GM21447 (cell line): ENCODE results near the gene CLASP2.

Experiments
- ATAC-seq: cut with Tn5 transposase; IDR thresholded peaks from one replicate; pipeline ENCODE4 v1.9.1; 2021; ENCODE audit not compliant: unreplicated experiment

CLASP2 gene

DNA sequence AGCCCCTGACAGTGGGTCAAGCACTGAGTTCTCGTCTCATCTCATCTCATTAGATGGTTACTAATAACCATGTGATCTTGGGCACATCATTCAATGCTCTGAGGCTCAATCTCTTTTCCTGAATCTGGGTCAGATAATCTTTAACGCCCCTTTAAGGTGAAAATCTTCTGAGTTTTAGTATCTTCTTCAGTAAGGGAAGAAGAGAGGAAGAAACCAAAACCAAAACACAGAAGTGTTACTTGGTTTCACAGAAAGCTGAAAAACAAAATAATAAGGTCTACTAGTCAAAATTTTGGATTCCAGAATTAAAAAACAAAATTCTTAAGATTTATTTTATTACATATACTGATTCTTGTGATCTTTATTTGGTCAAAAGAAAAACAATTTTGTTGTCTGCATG lies 78.2 kb downstream of the CLASP2 start:
- no peak for ATAC-seq

DNA sequence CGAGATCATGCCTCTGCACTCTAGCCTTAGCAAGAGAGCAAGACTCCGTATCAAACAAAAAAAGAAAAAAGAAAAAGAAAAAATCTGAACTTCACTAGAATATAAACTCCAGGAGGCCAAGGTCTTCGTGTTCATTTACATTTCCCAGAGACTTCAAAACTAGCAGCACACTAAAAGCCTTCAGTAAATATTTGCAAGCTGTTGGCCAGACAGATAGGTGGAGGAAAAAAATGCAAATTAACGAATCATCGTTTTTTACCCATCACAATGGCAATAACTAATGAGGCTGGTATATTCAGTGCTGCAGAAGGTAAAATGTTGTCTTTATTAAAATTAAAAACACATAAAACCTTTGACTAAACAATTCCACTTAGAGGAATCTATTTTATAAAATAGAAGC lies 80.6 kb downstream of the CLASP2 start:
- no peak for ATAC-seq

DNA sequence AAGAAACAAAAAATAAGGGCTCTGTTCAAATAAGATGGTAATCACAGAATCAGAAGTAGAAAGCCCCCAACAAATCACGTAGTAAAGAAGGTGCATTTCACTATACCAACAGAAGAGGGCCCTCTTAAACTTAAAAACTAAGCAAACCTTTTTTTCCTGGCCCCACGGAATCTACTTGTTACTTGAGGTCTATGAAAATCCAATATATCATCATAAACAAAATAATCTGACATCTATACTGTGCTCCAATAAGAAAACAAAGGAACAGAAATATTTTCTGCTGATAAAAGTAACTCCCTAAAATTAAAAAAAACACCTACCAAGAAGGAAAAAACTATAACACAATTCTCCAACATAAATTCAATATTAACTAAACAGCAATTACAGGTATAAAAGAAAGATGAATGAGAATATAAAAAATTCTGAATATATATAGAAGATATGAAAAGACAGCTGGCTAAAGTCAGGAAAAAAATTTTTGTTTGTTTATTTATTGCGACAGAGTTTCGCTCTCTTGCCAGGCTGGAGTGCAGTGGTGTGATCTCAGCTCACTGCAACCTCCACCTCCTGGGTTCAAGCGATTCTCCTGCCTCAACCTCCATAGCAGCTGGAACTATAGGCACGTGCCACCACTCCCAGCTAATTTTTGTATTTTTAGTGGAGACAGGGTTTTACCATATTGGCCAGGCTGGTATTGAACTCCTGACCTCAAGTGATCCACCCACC lies 81.8 kb downstream of the CLASP2 start:
- no peak for ATAC-seq

DNA sequence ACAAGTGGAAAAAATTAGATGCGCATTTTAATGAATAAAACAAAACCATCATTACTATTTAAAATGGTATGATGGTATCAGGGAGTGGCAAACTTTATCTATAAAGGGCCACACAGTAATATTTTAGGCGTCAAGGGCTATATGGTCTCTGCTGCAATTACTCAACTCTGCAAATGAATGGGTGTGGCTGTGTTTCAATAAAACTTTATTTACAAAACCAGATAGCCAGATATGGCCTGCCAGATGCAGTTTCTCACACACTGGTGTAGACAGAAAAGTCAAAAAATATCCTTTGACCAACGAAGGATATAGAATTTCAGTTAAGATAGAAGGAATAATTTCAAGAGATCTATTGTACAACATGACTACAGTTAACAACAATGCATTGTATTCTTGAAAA lies 83.8 kb downstream of the CLASP2 start:
- no peak for ATAC-seq

DNA sequence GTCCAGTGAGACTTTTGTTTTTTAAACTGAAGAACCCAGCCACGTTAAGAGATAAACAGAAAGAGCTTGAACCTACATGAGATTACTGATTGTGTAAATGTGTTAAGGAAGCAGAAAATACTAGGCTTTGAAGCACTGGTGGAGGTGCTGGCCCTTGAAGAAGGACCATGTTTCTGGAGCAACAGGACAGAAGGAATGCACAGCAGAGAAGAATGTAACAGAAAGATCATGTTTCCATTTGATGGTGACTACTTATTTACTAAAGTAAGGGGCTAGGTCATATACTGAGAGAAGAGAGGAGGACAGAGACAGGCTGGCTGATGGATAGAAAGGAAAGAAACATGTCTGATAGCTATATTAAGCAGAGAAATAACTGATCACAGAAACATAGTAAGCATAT lies 88.8 kb downstream of the CLASP2 start:
- no peak for ATAC-seq

DNA sequence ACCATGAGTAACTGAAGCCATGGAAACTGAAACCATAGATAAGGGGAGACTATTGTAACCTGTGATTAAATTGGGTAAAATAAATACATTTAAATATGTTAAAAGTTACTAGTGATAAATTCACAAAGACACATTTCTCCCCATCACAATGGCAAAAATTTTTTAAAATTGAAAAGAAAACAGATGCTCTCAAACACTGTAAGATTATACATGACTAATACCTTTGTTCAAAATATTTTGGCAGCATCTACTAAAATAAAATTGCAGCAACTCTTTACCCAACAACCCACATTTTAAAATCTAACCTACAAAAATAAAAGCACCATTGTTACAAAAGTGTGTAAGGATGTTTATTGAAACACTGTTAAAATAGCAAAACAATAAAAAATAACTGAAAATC lies 93.3 kb downstream of the CLASP2 start:
- ATAC-seq = no peak

DNA sequence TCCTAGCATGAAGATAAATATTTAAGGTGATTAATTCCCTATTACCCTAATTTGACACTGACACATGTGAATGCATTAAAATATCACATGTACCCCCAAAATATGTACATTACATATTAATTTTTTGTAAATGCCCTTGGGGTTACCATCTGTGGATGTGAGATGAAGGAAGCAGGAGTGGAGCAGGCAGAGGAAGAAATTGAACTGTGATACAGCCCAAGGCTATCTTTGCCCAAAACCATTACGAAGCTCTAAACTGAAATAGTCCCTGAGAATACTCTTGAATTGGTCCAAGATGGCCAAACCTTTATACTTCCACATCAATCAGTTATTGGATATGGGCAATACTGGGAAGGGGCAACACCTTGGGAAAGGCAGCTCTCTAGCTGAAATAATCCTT lies 105.0 kb downstream of the CLASP2 start:
- no peak for ATAC-seq

DNA sequence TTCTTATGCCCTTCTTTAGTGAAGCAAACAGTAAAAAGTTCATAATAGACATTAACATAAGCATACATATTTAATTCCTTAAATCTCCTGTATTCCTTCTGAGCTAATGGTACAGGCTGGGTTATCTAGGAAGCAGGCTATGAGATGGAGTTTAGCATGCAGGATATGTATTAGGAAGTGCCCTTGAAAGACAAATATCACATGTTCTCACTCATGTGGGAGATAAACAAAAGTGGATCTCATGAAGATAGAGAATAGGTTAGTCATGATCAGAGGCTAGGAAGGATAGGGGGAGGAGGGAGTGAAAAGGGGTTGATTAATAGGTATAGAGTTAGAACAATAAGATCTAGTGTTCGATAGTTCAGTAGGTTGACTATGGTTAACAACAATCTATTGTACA lies 105.4 kb downstream of the CLASP2 start:
- no peak for ATAC-seq

DNA sequence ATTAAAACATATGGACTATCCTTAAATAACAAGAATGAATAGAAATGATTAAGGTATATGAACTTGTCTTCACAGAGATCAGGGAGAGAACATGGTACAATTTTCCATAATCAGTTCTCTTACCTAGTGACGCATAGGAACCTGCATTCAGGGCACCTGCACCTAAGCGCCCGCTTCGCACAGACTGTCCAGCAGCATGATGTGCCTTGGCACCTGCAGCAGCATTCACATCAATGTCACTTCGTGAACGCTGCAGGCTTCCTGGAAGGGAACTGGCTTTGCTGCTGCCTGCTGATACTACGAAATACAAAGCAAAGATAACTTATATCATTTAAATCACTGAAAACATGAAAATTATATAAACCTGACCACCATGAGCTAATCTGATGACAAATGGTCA lies 115.2 kb downstream of the CLASP2 start:
- no peak for ATAC-seq

DNA sequence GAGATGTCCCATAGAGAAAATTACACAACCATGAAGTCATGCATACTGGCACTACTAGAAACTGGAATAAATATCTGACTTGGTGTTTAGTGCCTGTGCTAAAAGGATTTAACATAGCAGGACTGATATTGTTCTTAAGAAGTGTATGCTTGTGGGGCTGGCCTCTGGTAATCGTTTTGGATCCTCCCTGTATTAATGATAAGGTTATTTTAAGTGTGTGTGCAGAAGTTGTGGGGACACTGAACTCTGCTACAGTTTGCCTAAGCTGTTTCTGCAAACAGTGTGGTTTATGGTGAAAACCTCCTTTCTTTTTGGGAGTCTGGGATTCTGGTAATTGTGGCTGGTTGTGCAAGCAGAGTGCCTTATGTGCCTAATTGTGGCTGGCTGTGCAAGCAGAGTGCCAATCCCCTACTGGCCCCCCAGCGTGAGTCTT lies 120.8 kb downstream of the CLASP2 start:
- no peak for ATAC-seq

DNA sequence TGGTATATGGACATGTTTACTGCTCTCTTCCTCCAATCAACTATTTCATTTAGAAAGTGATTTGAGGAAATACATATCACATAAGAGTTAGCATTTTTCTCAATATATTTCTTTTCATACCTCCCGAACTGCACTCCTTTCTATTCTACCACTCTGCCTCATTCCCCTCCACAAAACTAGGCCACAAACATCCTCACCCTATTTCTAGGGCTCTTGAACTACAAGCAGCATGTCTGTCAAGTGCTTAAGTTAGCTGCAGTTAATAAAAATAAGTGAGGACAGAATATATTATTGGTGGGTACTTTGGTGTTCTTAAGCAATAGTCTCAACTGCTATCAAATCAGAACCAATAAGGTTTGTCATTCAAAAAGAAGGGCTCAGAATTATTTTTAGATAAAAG lies 125.1 kb downstream of the CLASP2 start:
- no peak for ATAC-seq

DNA sequence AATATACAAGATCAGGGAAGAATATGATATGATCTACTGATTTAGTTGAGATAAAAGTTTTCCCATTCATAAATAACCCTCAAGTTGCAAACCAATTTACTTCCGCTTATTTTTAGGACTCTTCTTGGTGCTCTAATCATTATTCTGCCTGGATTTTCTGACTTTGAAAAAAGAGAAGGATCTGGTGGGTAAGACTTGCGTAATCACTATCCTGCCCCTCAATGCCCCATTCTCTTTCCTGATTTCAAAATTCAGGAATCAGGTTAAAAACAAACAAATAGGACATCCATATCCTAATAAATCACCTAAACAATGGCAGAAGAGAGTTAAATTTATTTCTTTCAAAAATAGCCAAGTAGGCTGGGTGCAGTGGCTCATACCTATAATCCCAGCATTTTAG lies 127.5 kb downstream of the CLASP2 start:
- no peak for ATAC-seq

DNA sequence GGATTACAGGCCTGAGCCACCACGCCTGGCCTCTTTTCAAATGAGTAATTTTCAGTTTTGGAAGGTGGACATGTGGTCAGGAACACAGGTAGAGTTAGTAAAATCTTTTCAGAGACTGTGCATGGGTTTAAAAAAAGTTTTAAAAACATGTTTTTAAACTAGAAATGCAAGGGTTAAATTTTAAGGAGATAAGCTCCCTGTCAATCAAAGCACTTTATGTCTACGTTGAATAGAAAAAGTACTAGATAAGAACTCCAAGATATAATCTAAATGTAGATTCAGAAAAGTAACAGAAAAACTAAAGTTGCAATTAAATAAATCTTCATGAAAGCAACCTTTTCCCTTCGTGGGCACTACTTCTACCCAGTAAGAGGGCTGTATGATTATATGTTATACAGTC lies 131.7 kb downstream of the CLASP2 start:
- ATAC-seq = no peak

DNA sequence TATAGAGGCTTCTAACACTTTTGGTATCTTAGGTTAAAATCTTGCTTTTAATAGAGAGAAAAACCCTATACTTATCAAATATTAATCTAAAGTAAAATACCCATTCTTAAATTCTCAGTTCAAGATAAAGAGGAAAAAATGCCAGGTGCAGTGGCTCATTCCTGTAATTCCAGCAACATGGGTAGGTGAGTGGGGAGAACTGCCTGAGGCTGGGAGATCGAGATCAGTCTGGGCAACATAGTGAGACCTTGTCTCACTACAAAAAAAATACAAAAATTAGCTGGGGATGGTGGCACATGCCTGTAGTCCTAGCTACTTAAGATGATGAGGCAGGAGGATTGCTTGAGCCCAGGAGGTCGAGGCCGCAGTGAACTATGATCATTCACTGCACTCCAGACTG lies 135.8 kb downstream of the CLASP2 start:
- no peak for ATAC-seq

DNA sequence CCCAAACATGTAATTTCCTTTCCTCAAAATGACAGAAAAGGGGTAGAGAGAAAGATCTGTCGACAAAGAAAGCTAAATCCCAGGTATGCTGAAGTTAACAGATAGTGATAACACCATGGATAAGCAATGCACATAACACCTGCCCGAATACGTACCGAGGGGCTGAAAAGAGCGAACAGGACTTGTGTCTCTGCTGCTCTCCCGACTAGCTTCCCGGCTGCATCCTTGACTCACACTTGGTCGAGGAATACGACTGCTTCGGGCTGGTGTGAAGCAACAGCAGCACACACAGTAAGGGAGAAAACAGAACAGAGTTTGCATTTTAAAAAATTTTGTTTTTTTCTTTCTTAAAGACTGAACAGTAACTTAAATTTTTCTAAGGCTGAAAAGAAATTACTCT lies 136.4 kb downstream of the CLASP2 start:
- ATAC-seq = no peak

DNA sequence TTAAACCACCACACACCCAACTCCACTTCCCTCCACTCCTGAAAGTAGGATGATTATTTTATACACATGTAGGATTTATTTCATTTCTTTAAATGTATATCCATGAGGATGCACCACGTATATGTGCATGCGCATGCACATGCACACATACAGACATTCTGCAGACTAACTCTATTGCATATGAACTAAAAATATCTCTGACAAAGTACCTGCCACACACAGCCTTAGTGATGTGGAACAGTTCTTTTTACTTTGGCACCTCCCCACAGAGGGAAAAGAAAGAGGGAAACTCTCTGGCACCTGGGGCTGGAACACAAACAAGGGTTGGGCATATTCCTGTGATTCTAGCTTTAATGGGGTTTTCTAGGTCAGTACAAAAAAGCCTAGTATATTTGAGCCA lies 138.2 kb downstream of the CLASP2 start:
- ATAC-seq = no peak

DNA sequence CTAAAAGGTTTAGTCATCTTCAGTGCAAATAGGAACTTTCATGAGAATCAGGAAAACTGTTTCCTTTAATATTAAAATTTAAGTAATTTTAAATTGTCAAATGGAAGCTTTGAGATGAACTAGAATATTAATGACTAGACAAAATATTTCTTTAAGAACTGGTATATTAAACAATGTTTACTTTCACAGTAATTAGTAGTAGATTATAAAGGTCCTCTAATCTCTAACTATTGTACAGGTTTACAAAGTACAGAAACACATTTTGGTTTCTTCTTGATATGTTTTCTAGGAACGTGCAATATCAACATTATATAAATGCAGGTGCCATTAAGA lies 138.9 kb downstream of the CLASP2 start:
- no peak for ATAC-seq

DNA sequence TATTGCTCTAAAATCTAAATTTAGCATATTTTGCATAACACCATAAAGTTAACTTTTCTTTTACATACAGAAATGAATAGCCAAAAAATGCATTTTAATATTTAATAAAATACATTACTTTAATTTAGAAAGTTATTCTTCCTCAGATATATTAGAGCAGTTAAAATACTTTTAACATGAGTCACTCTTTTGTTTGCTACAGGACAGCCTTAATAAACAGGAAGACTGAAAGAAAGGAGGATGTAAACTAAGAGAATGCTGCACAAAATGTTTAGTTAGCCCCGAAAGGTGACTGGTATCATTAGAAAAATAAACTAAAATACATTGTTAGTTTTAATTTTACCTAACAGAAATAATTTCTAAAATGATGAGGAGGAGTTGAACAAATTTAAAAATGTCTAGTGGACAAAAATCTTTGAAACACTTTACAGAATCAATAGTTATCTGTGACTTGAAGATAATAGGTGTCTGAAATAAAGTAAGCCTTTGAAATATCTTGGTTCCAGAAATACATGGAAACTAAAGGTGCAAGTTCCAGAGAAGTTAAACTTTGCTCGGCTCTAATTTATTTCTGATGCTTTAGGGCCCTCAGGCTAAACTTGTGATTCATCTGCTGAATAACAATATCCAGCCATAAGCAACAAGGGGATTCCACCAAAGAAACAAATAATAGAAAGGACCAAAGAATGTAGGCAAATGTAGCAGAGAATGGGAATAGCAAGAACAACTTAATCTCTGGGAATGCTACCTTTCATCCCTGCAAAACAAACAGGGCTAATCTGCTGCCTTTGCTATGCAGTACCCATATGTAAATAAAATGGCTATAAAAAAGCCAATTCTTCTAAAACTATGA lies 139.5 kb downstream of the CLASP2 start:
- ATAC-seq = no peak

DNA sequence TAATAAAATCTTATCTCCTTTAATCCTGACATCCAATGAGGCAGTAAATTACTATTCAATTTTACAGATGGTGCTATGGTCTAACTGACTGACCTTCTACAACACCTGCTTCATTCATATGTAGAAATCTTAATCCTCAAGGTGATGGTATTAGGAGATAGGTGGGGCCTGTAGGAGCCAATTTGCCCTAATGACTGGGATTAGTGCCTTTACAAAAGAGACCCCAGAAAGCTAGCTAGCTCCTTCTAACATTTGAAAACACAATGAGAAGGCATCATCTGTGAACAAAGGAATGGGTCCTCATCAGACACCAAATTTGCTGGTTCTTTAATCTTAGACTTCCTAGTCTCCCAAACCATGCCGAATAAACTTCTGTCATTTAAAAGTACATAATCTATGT lies 140.5 kb downstream of the CLASP2 start:
- no peak for ATAC-seq

DNA sequence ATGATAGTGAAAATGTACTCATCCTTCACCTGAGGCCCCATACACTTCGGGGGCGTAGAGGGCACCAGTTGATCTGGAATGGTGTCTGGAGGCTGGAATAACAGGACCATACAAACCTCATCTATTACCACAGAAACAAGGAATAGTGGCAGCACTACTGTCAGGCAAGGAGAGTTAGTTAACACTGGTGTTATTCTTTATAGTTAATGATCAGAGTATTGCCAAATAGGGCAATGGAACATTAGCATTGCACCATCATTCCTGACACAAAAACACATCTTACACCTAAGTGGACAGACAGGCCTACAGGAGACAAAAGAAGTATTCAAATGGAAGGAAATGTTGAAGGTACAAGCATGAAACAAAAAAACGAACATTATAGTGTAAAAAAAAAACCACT lies 140.9 kb downstream of the CLASP2 start:
- ATAC-seq = no peak

DNA sequence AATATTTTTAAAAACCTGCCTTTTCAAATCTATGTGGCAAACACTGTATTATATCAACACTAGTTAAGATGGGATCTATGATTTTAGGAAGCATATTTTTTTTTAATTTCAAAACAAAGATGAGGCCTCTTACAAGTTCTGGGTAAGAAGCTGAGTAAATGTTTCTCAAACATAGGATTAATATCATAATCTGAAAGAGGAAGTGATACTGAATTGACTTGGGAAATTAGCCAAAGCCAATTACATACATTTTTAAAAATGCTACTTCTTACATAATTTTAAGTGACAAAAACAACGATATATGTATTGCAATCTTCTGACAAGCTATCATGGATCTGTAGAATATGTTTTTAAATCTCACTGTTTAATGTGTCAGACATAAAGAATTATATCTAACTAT lies 142.7 kb downstream of the CLASP2 start:
- ATAC-seq = no peak

DNA sequence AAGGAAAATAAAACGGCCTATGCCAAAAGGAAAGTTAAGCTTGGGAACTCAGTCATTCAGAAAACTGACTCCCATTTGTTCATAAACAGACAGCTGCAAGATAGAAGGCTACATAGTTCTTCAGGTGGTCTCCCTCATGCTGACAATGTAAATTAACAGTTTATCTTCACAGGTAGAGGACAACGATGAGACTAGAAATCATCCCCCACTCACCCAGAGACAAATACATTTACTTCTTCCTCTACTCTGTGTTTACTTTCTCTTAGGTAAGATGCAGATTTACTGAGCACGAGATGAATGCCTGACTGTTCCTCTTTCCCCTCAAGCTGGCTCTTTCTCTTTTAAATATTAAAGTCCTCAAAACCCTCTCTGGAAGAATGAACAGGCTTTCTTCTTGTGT lies 160.2 kb downstream of the CLASP2 start:
- ATAC-seq = no peak

DNA sequence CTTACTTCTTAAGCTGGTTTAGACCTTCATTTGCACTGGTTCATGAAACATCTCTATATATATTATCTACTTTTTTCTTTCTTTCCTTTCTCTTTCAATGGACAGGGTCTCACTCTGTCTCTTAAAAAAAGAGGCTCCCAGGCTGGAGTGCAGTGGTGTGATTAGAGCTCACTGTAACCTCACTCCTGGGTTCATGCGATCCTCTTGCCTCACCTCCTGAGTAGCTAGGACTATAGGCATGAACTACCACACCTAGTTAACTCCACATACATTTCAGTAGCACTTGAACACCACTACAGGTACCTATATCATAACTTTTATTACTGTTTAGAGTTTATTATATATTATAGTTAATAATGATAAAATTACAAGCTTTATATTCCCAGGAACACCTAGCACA lies 160.8 kb downstream of the CLASP2 start:
- no peak for ATAC-seq
